ENCODE results near the gene ACVR1.
"Not testable (repeated sequence)": the region's sequence is repeated elsewhere in the genome, so short reads cannot be mapped to it uniquely, and the experiment has no call there.

ACVR1 gene

GRCh38 chr2:157757500-157757899 is 118.6 kb downstream of the ACVR1 start:
- Histone ChIP-seq H3K27ac (ENCODE audit: poor library complexity, severe bottlenecking) (no peak overlapping the region), H3K27me3 (ENCODE audit: insufficient read depth, poor library complexity, severe bottlenecking) (no peaks in the 10 kb centered on the region), H3K4me1 (ENCODE audit: insufficient read depth, poor library complexity, severe bottlenecking) (no peaks in the 10 kb centered on the region), H3K4me3 (ENCODE audit: severe bottlenecking) (no peak overlapping the region), H3K9me3 (ENCODE audit: severe bottlenecking) (peaks cover 8% of the 10 kb centered on the region), H3K36me3 (ENCODE audit: low read depth) (peaks cover 24% of the 10 kb centered on the region)
- no peak for TF ChIP-seq CTCF (IDR thresholded peaks at IDR 0.05; ENCODE audit: poor library complexity, severe bottlenecking)
- no peak for DNase-seq (ENCODE audit: low spot score)
- ATAC-seq (ENCODE audit: low read depth) = no peak

- DNase-seq (ENCODE audit: low spot score) = not testable (repeated sequence)
These were observed 119.7 kb downstream of the ACVR1 start for GRCh38 chr2:157756447-157756846.

GRCh38 chr2:157751462-157752058 is 124.6 kb downstream of the ACVR1 start:
- no peak for TF ChIP-seq CTCF (IDR thresholded peaks at IDR 0.05; ENCODE audit: poor library complexity, severe bottlenecking)
- H3K4me1 ChIP-seq (ENCODE audit: insufficient read depth, poor library complexity, severe bottlenecking) = no peaks in the 10 kb centered on the region
- H3K27me3 ChIP-seq (ENCODE audit: insufficient read depth, poor library complexity, severe bottlenecking) = no peaks in the 10 kb centered on the region
- ATAC-seq (ENCODE audit: low read depth) = peak; percentile 19; the same call in 1 of the 3 replicates
- H3K36me3 ChIP-seq (ENCODE audit: low read depth) = peaks cover 4% of the 10 kb centered on the region; the same call in 1 of the 2 replicates
- no peak for DNase-seq (ENCODE audit: low spot score)
- no peak overlapping the region for H3K4me3 ChIP-seq (ENCODE audit: severe bottlenecking)
- H3K9me3 ChIP-seq (ENCODE audit: severe bottlenecking) = no peaks in the 10 kb centered on the region
- H3K27ac ChIP-seq (ENCODE audit: poor library complexity, severe bottlenecking) = no peak overlapping the region

More at GRCh38 chr2:157756447-157756846, 119.7 kb downstream of the ACVR1 start:
- H3K4me1 ChIP-seq (ENCODE audit: insufficient read depth, poor library complexity, severe bottlenecking); H3K9me3 ChIP-seq (ENCODE audit: severe bottlenecking); H3K27ac ChIP-seq (ENCODE audit: poor library complexity, severe bottlenecking); H3K4me3 ChIP-seq (ENCODE audit: severe bottlenecking); H3K27me3 ChIP-seq (ENCODE audit: insufficient read depth, poor library complexity, severe bottlenecking); ATAC-seq (ENCODE audit: low read depth): not testable (repeated sequence)
- H3K36me3 ChIP-seq (ENCODE audit: low read depth) = peaks cover 20% of the 10 kb centered on the region

GRCh38 chr2:157749684-157750083 is 126.4 kb downstream of the ACVR1 start:
- H3K9me3 ChIP-seq (ENCODE audit: severe bottlenecking) = no peaks in the 10 kb centered on the region
- ATAC-seq (ENCODE audit: low read depth) = no peak
- no peak for DNase-seq (ENCODE audit: low spot score)
- H3K27me3 ChIP-seq (ENCODE audit: insufficient read depth, poor library complexity, severe bottlenecking) = no peaks in the 10 kb centered on the region
- no peak overlapping the region for H3K4me3 ChIP-seq (ENCODE audit: severe bottlenecking)
- no peak overlapping the region for H3K27ac ChIP-seq (ENCODE audit: poor library complexity, severe bottlenecking)
- peaks cover 4% of the 10 kb centered on the region; the same call in 1 of the 2 replicates for H3K36me3 ChIP-seq (ENCODE audit: low read depth)
- no peak for TF ChIP-seq CTCF (IDR thresholded peaks at IDR 0.05; ENCODE audit: poor library complexity, severe bottlenecking)
- H3K4me1 ChIP-seq (ENCODE audit: insufficient read depth, poor library complexity, severe bottlenecking) = no peaks in the 10 kb centered on the region

- no peak overlapping the region for H3K27ac ChIP-seq (ENCODE audit: poor library complexity, severe bottlenecking)
- no peak for DNase-seq (ENCODE audit: low spot score)
- ATAC-seq (ENCODE audit: low read depth) = no peak
- TF ChIP-seq CTCF (IDR thresholded peaks at IDR 0.05; ENCODE audit: poor library complexity, severe bottlenecking) = no peak
- no peaks in the 10 kb centered on the region for H3K4me1 ChIP-seq (ENCODE audit: insufficient read depth, poor library complexity, severe bottlenecking)
- no peaks in the 10 kb centered on the region for H3K9me3 ChIP-seq (ENCODE audit: severe bottlenecking)
- no peaks in the 10 kb centered on the region for H3K27me3 ChIP-seq (ENCODE audit: insufficient read depth, poor library complexity, severe bottlenecking)
- H3K4me3 ChIP-seq (ENCODE audit: severe bottlenecking) = no peak overlapping the region
- peaks cover 4% of the 10 kb centered on the region; the same call in 1 of the 2 replicates for H3K36me3 ChIP-seq (ENCODE audit: low read depth)
These were observed 127.6 kb downstream of the ACVR1 start for GRCh38 chr2:157748371-157749142.
